HepG2 (cell line): Measurements from ENCODE around the gene CAMSAP3. TPM values are rescaled to one million over a fixed set of nuclear protein-coding genes. Genes with fewer than 3 reads are reported as not detected.
A peak's percentile ranks its signal among the peaks of the same experiment; 100 is the strongest.

Source experiments
- AHR ChIP-seq: IDR thresholded peaks from 2 replicates; pipeline ENCODE4 v1.6.1; 2018; ENCODE audit warnings: missing genetic modification reagents, missing compliant biosample characterization
- ELF3 ChIP-seq: IDR thresholded peaks from 2 replicates; pipeline ENCODE4 v1.6.1; 2016; ENCODE audit warnings: missing genetic modification reagents, missing compliant biosample characterization
- HNRNPLL ChIP-seq: fragments of 200-400 bp; formaldehyde crosslinking; IDR thresholded peaks from 2 replicates; pipeline ENCODE4 v1.6.1; 2017; ENCODE audit warnings: mild to moderate bottlenecking, low read depth, low read length; ENCODE audit not compliant: poor library complexity, severe bottlenecking
- KDM5A ChIP-seq: fragments of 200-600 bp; sonication (generic); IDR thresholded peaks from 2 replicates; pipeline ENCODE4 v1.7.0; 2018; ENCODE audit warnings: antibody characterized with exemption, mild to moderate bottlenecking, low read length, borderline replicate concordance
- KLF15 ChIP-seq: sonication (generic); formaldehyde crosslinking; IDR thresholded peaks from 2 replicates; pipeline ENCODE4 v1.8.1; 2023; ENCODE audit warnings: borderline replicate concordance, mild to moderate bottlenecking, inconsistent platforms, missing genetic modification reagents, mixed read lengths
- KLF6 ChIP-seq: IDR thresholded peaks from 2 replicates; pipeline ENCODE4 v1.8.0; 2016; ENCODE audit warnings: missing biosample characterization, missing genetic modification reagents
- KMT2A ChIP-seq: sonication (generic); formaldehyde crosslinking; IDR thresholded peaks from 2 replicates; pipeline ENCODE4 v1.4.0; 2020; ENCODE audit warnings: missing genetic modification reagents
- NCOA2 ChIP-seq: sonication (generic); formaldehyde crosslinking; IDR thresholded peaks from 2 replicates; pipeline ENCODE4 v1.8.0; 2022; ENCODE audit warnings: inconsistent platforms
- PATZ1 ChIP-seq: sonication (generic); formaldehyde crosslinking; IDR thresholded peaks from 2 replicates; pipeline ENCODE4 v1.4.0; 2020; ENCODE audit warnings: missing genetic modification reagents
- REXO4 ChIP-seq: sonication (generic); formaldehyde crosslinking; IDR thresholded peaks from 2 replicates; pipeline ENCODE4 v1.8.0; 2022; ENCODE audit warnings: missing genetic modification reagents, mild to moderate bottlenecking, borderline replicate concordance
- RXRB ChIP-seq: IDR thresholded peaks from 2 replicates; pipeline ENCODE4 v1.6.1; 2016; ENCODE audit warnings: borderline replicate concordance, missing genetic modification reagents, missing compliant biosample characterization
- SP1 ChIP-seq, 2 experiments: fragments of 450-650 bp in 1 of 2; sonication (generic) in 1 of 2; formaldehyde crosslinking in 1 of 2; IDR thresholded peaks; 2 replicates each; pipeline versions ENCODE4 v1.4.0 to v1.6.1; 2016 to 2020; ENCODE audit warnings: missing genetic modification reagents in 1 of 2
- STAT5B ChIP-seq: sonication (generic); formaldehyde crosslinking; IDR thresholded peaks from 2 replicates; pipeline ENCODE4 v1.4.0; 2020; ENCODE audit warnings: missing genetic modification reagents
- TCF12 ChIP-seq, 2 experiments: fragments of 450-650 bp in 1 of 2; sonication (generic) in 1 of 2; formaldehyde crosslinking in 1 of 2; IDR thresholded peaks; 2 replicates each; pipeline versions ENCODE4 v1.6.1 to v1.8.0; 2017 to 2022; ENCODE audit warnings: antibody characterized with exemption in 1 of 2, mild to moderate bottlenecking in 1 of 2, missing genetic modification reagents in 1 of 2, moderate library complexity in 1 of 2
- TFDP1 ChIP-seq: IDR thresholded peaks from 2 replicates; pipeline ENCODE4 v1.6.1; 2016; ENCODE audit warnings: missing compliant biosample characterization, missing genetic modification reagents, borderline replicate concordance
- USF2 ChIP-seq, 2 experiments: sonication (generic) in 1 of 2; formaldehyde crosslinking in 1 of 2; IDR thresholded peaks; 2 replicates each; pipeline versions ENCODE4 v1.5.1 to v1.6.1; 2011 to 2020; ENCODE audit warnings: borderline replicate concordance in 1 of 2, low read depth in 1 of 2, low read length in 1 of 2, mild to moderate bottlenecking in 1 of 2, missing genetic modification reagents in 1 of 2, moderate library complexity in 1 of 2
- XRCC5 ChIP-seq: fragments of 200-400 bp; formaldehyde crosslinking; optimal IDR thresholded peaks from 2 replicates; pipeline ENCODE3; 2017; ENCODE audit warnings: mild to moderate bottlenecking, low read length
- ZNF232 ChIP-seq: sonication (generic); formaldehyde crosslinking; IDR thresholded peaks from 2 replicates; pipeline ENCODE4 v1.4.0; 2020; ENCODE audit warnings: missing genetic modification reagents, borderline replicate concordance
- ZNF430 ChIP-seq: sonication (generic); formaldehyde crosslinking; IDR thresholded peaks from 2 replicates; pipeline ENCODE4 v1.9.0; 2021; ENCODE audit warnings: mild to moderate bottlenecking, missing genetic modification reagents
- ZNF749 ChIP-seq: sonication (generic); formaldehyde crosslinking; IDR thresholded peaks from 2 replicates; pipeline ENCODE4 v1.8.0; 2022; ENCODE audit warnings: mild to moderate bottlenecking, missing genetic modification reagents, moderate library complexity, borderline replicate concordance
- ZNF761 ChIP-seq: sonication (generic); formaldehyde crosslinking; conservative IDR thresholded peaks from 2 replicates; pipeline ENCODE4 v1.4.0; 2020; ENCODE audit warnings: mild to moderate bottlenecking, missing genetic modification reagents
- ZNF768 ChIP-seq: sonication (generic); formaldehyde crosslinking; IDR thresholded peaks from 2 replicates; pipeline ENCODE4 v1.4.0; 2020; ENCODE audit warnings: missing genetic modification reagents
- ZNF792 ChIP-seq: IDR thresholded peaks from 2 replicates; pipeline ENCODE4 v1.6.1; 2016
- ZNF879 ChIP-seq: sonication (generic); formaldehyde crosslinking; IDR thresholded peaks from 2 replicates; pipeline ENCODE4 v1.8.1; 2023; ENCODE audit warnings: missing genetic modification reagents
- polyA plus RNA-seq, 8 experiments: library from polyadenylated mRNA; depleted of rRNA in 3 of 8; stranded (reverse) in 7 of 8; unstranded in 1 of 8; fragments of >200 nt; fragmentation: Illumina TruSeq in 4 of 8; extraction: Trizol in 4 of 8; gene quantifications; 2 replicates each; pipeline versions ENCODE4 v1.2.1 to v1.2.3, GENCODE V29; 2011 to 2016; ENCODE audit warnings: low read depth in 4 of 8, missing spikeins in 1 of 8, mixed read lengths in 1 of 8; ENCODE audit not compliant: insufficient read depth in 1 of 8
- total RNA-seq, 5 experiments: library from RNA; depleted of rRNA; stranded (reverse); fragments of >200 nt; fragmentation: Illumina TruSeq; extraction: Trizol; gene quantifications; 2 replicates each; pipeline ENCODE4 v1.2.3, GENCODE V29; 2016; ENCODE audit warnings: low read depth in 1 of 5

Gene CAMSAP3
- total and polyA plus RNA-seq, 2 of the 13 experiments (the other 11 are each of a cell fraction or from before 2014, with no cell fraction given): 10.8 to 11.8 TPM

GRCh38 chr19:7652061-7652641, 56.5 kb downstream of the CAMSAP3 start (continued):
- TF ChIP-seq USF2 (IDR thresholded peaks at IDR 0.05; ENCODE audit: low read depth, low read length): no peak
- peak; percentile 41; the same call in 1 of the 2 replicates for TF ChIP-seq USF2 (CRISPR knock-in tag; IDR thresholded peaks at IDR 0.05; ENCODE audit: borderline replicate concordance)
- TF ChIP-seq KDM5A: no peak
- TF ChIP-seq ZNF749: no peak
- peak; percentile 85 for TF ChIP-seq AHR (CRISPR knock-in tag)
- TF ChIP-seq ZNF792 (CRISPR knock-in tag): peak; percentile 21; the same call in 1 of the 2 replicates
- TF ChIP-seq PATZ1 (CRISPR knock-in tag): peak; percentile 74
- TF ChIP-seq KLF15 (CRISPR knock-in tag): no peak
- TF ChIP-seq SP1 (IDR thresholded peaks at IDR 0.05): no peak
- TF ChIP-seq SP1 (CRISPR knock-in tag; IDR thresholded peaks at IDR 0.05): no peak; the same call in 1 of the 2 replicates
- no peak; the same call in 1 of the 2 replicates for TF ChIP-seq KMT2A (CRISPR knock-in tag)
- no peak for TF ChIP-seq TCF12 (IDR thresholded peaks at IDR 0.05)
- no peak for TF ChIP-seq TCF12 (CRISPR knock-in tag; IDR thresholded peaks at IDR 0.05)
- peak; percentile 92 for TF ChIP-seq ELF3 (CRISPR knock-in tag)
- TF ChIP-seq XRCC5: peak; percentile 41
- no peak for TF ChIP-seq REXO4 (CRISPR knock-in tag)
- TF ChIP-seq NCOA2 (CRISPR knock-in tag): peak; percentile 92
- peak; percentile 69; the same call in 1 of the 2 replicates for TF ChIP-seq TFDP1 (CRISPR knock-in tag)
- TF ChIP-seq HNRNPLL: peak; percentile 37
- TF ChIP-seq KLF6 (CRISPR knock-in tag): peak; percentile 60; the same call in 1 of the 2 replicates
- no peak; the same call in 1 of the 2 replicates for TF ChIP-seq ZNF232 (CRISPR knock-in tag)
- TF ChIP-seq STAT5B (CRISPR knock-in tag): no peak
- TF ChIP-seq ZNF768 (CRISPR knock-in tag): no peak
- no peak for TF ChIP-seq ZNF879 (CRISPR knock-in tag)
- TF ChIP-seq RXRB: peak; percentile 100
- TF ChIP-seq ZNF430 (CRISPR knock-in tag): 0 out of 2 replicates have a peak, but pooled peaks have one; percentile 39
- no peak; the same call in 1 of the 2 replicates for TF ChIP-seq ZNF761 (CRISPR knock-in tag)
